HG02588 (cell line): ENCODE measurements around the gene PRELID3B.

Experiments used
- ATAC-seq: cut with Tn5 transposase; IDR thresholded peaks from one replicate; pipeline ENCODE4 v1.9.1; 2021; ENCODE audit warnings: mild to moderate bottlenecking, moderate library complexity; ENCODE audit not compliant: unreplicated experiment

PRELID3B gene

DNA sequence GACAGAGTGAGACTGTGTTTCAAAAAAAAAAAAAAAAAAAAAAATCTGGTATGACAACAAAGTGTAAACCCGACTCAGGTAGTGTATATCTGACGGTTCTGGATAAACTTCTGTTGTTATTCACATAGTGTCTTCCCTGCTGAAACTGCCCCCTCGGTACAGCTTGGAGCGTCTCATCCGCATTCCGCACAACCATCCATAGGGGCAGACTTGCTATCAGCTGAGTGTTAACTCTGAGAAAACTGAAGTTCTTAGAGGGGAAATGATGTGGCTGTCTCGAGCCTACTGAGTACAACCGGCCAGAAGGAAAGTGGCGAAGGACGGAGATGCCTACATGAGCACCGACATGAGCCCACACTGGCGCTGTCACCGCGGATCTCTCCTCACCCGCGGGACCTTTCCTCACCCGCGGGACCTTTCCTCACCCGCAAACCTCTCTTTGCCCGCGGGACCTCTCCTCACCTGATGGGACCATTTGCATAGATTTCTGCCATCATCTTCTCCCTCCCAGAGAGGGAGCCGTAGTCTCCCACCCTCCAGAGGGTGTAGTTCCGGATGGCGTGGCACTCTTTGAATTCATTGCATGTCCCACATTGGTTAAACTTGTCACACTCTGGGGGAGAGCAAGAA is 45.3 kb downstream of the PRELID3B start:
- ATAC-seq, result no peak

GRCh38 chr20:58996226-58996611 is 46.4 kb downstream of the PRELID3B start:
- no peak for ATAC-seq

DNA sequence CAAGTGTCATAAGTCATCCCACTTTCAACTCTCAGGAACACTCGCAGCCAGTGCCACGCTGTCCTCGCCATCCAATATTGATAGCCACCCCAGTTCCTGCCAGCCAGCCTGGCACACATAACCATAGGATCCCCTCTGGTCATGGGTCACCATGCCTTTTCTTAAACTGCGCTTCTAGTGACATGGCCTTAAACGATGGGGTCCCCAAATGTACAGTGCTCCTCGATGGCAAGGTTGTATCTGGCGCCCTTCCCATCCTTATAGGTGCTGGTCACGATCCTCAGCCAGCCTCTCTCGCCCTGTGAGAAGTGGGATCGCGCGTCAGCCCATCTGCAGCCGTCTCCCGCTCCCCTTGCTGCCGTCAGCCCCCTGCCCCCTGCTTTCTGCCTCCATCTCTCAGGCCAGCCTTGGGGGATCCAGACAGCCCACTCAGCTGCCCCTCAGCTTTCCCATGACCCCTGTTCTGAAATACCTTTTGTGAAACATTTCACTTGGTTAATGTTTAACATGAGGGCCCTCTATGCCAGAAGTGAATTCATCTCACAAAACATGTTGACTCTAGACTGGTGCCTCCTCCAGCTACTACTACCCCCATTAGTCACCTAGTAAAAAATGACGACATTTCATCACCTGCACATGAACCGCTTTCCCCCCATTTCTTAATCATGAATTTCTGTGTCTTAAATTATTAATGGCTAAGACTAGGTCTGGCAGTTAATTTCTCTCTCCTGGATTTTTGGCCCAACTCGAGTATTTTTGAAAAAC is 46.9 kb downstream of the PRELID3B start:
- ATAC-seq, result no peak

DNA sequence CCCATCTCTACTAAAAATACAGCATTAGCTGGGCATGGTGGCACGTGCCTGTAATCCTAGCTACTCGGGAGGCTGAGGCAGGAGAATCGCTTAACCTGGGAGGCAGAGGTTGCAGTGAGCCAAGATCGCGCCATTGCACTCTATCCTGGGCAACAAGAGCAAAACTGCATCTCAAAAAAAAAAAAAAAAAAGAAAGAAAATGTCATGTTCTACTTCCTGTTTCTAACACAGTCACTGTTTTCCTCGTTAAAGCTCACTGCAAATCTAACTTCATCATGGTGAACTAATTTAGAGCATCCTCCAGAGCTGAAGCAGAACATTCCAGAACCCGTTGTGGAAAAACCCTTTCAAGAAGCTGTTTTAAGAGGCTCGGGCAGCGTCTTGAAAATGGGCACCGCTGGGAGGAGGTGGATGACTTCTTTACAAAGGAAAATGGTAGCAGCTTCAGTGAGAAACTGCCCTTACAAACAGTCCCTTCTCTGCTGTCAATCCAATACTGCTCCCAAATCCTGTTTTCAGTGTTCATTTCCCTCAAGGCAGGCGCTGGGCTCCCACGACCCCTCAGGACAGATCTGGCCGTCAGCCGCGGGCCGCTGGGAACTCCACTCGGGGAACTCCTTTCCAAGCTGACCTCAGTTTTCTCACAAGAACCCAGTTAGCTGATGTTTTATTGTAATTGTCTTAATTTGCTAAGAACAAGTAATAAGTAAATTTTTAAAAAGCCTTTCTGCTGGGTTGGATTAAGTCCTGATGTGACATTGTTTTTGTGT is 48.0 kb downstream of the PRELID3B start:
- ATAC-seq, result no peak

- ATAC-seq, result no peak
Measured at GRCh38 chr20:58993332-58994248, 49.0 kb downstream of the PRELID3B start.

DNA sequence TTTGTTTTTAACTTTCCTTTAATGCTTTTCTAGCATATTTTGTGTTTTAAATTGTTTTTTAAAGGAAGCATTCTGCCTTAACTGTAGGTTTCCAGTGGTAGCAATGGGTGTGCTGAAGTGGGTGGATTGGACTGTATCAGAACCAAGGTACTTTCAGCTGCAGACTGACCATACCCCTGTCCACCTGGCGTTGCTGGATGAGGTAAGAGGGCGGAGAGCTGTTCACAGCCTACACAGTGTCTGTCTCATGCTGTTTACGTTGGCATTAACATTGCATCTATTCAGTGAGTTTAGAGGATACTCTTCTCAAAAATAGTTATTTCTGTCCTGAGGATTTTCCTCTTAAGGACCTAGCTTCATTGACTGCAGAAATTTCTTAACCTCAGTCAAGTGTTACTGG is 49.7 kb downstream of the PRELID3B start:
- no peak for ATAC-seq

GRCh38 chr20:58991715-58992114 is 50.9 kb downstream of the PRELID3B start:
- ATAC-seq, result no peak

DNA sequence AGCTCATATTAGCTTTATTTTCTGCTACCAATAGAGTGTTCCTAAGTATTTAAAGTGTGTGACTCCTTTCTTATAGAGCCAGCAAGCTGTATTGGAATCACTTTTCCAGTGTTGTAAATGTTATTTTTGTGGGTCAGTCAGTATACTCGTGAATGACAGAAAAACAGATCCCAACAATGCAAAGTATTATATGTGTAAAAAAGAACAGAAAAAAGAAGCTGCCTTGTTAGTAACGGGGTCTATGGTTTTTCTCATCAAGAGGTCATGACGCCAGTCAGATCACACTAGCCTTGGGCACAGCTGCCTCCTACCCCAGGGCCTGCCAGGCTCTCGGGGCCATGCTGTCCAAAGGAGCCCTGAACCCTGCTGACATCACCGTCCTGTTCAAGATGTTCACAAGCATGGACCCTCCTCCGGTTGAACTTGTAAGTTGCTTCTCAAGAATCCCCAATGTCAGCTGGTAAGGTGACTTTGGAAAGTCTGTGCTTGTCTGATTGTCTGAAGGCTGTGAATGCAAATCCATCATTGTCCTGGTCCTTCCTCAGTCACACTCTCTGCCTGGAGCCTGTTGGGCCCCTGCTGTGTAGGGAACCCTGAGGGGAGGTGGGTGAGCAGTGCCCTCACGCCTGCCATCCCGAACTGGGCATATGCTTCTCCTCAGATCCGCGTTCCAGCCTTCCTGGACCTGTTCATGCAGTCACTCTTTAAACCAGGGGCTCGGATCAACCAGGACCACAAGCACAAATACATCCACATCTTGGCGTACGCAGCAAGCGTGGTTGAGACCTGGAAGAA is 51.7 kb downstream of the PRELID3B start:
- no peak for ATAC-seq

DNA sequence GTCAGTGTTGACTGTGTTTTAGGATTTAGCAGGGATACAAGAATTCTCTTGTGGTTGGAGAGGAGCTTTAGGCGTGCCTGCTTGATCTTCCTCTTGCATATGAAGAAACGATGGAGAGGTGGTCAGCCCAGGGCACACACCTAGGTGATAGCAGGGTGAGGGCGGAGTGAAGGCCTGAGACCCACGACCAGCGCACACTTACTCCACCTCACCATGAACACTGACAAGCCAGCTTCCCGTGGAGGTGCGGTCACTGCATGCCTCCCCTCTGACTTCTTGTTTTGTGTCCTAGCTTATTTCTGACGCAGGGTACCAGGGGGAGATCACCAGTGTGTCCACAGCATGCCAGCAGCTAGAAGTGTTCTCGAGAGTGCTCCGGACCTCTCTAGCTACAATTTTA is 53.4 kb downstream of the PRELID3B start:
- no peak for ATAC-seq

DNA sequence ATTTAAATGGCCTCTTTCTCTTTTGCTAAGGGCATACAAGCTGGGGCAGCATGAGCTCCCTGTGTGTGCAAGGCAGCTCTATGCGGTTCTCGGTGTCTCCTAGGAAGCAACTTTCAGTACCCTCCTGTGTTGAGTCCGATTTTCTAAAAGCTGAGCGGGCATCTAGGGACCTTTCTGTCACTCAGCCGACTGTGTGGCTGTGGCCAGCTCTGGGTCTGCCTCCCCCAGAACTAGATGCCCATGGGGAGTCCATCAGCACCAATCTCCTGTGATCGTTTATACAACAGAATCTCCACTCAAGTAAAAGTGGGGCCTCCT is 54.1 kb downstream of the PRELID3B start:
- no peak for ATAC-seq

DNA sequence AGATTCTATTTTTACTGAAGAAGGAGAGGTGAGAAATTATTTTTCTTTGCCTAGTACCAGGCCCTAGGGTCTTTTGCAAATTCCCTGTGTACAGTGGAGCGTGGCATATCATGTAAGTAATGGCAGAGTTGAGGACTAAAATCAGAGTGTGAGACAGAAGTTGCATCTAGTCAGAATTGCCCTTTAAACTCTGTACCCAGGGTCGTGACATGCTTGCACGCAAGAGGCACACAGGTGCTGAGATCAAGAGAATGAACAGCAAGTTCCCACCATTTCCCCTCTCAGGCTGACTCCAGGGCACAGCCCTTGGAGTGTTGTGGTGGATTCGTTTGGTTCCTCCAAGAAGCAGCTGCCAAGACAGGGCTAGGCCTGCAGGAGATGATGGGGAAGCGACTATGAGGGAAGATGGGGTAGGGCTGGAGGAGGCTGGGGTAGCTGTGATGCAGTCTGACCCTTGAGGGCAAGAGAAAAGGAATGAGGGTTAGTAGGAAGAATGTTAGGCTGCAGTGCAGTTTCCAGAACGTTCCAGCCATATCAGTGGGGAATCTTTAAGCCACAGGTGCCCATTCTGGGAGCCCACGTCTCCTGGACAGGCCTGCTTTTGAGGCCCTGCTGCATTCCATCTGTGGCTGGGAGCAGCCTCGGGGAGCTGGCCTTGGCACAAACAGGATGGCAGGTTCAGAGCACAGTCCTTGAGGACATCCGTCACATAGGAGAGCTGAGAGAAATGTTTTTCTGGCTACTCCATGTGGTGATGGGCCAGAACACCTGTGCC is 54.6 kb downstream of the PRELID3B start:
- no peak for ATAC-seq

DNA sequence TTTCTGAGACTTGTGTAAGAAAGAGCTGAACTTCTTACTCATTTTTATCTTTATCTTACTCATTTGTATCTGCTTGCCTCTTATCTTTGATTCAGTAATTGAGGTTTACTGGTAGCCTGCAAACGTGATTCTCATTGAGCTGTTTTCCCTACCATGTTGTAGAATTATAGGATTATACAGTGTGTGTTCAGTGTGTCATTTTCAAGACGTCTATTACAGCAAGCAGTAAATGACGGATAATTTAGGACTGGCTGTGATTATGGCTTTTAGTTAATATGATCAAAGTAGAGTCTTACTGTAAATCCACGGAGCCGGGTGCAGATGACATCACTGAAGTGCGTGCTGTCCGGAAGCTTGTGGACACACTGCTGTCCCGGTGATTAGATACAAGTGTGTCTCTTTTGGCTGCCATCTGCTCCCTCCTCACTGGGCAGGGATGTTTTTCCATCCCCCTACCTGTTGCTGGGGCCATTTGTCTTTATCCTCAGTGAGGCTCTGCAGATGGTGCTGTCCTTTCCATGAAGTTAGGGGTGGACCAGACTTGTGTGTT is 55.5 kb downstream of the PRELID3B start:
- no peak for ATAC-seq

GRCh38 chr20:58986286-58986967 is 56.2 kb downstream of the PRELID3B start:
- no peak for ATAC-seq

- no peak for ATAC-seq
Measured at GRCh38 chr20:58985656-58986055, 56.9 kb downstream of the PRELID3B start.

GRCh38 chr20:58984691-58985090 is 57.9 kb downstream of the PRELID3B start:
- no peak for ATAC-seq
